DMS 273 (cell line): ENCODE measurements around the gene SYT15.
"Not testable (repeated sequence)": the region's sequence is repeated elsewhere in the genome, so short reads cannot be mapped to it uniquely, and the experiment has no call there.

Experiments
- DNase-seq: peaks from one replicate; lab custom pipeline; 2025; ENCODE audit not compliant: unreplicated experiment; lab: John Stamatoyannopoulos, UW

SYT15 gene

GRCh38 chr10:46556515-46557318 lies 22.2 kb upstream of the SYT15 start, which contains the start of gene GPRIN2:
GPRIN2 (minus strand) TSS chr10:46556658; CDS start chr10:46550736, 5,922 bp downstream.
- DNase-seq, result peak; percentile 52

- DNase-seq, result peak; percentile 74
Measured at GRCh38 chr10:46557319-46558121, 21.4 kb upstream of the SYT15 start.

DNA sequence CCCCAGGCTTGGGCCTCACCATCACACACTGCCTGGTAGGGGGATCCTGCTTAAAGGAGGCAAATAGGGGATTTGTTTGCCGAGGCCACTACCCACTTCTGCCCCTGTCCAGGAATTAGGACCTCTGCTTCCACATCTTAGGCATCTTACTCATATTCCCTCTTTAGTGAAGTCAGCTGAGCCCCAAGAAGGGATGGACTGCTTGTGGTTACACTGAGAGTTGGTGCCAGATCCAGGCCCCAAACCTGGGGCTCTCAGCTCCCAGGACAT lies 20.9 kb upstream of the SYT15 start:
- no peak for DNase-seq

GRCh38 chr10:46558392-46559185 lies 20.3 kb upstream of the SYT15 start:
- DNase-seq, result no peak

GRCh38 chr10:46559231-46559671 lies 19.7 kb upstream of the SYT15 start:
- no peak for DNase-seq

DNA sequence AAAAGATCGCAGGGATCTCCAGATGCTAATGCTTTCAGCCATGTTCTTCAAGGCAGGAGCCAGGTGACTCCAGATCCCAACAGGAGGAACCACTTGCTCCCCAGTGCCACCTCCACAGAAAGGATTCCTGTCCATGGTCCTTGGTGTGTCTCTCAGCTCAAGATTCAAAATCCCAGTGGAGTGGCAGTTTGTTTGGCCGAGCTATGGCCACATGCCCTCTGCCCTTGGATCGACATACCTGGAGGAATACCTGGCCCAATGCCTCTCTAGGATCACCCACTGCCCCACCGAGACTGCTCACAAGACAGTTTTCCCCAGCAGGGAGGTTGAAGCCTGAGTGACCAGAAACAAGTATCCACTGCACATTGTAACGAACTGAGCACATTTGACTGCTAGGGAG lies 18.5 kb upstream of the SYT15 start:
- no peak for DNase-seq

- no peak for DNase-seq
Measured at GRCh38 chr10:46560952-46561351, 18.0 kb upstream of the SYT15 start.

- peak; percentile 72 for DNase-seq
Measured at GRCh38 chr10:46565591-46566332, 13.2 kb upstream of the SYT15 start.

GRCh38 chr10:46567151-46567550 lies 11.8 kb upstream of the SYT15 start:
- DNase-seq, result not testable (repeated sequence)

GRCh38 chr10:46570655-46571054 lies 8.3 kb upstream of the SYT15 start:
- DNase-seq, result not testable (repeated sequence)

DNA sequence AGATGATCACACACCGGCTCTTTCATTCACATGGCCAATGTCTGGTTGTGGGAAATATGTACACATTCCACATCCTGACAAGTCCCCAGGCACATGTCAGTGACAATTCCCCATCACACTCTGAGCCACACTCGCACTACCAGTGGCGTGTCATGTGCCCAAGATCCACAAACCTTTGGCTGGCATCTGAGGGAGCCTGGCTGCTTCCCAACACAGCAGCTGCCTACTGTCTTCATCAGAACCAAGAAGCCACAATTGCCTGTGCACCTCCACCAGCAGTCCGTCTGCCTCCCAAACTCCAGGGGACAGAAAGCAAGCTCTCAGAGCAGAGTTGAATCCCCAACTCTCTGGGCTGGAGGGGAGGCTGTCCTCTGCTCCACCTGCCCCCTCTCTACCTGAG lies 6.2 kb upstream of the SYT15 start:
- not testable (repeated sequence) for DNase-seq

DNA sequence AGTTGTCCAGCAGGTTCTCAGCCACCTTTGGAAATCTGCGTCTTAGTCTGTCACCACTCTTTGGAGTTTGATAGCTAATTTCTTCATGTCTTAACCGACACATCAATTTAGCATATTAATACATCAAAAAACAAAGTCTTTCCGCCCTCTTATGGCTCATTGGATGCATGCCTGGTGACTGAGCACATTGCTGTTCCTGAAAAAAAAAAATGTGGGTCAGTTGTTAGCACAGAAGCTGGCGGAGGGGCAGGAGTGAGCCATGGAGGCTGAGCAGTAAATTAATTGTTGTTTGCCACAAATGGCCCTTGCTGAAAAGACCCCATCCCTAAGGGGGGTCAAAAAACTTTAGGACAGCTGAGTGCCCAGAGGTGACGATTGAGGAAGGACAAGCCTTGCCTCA lies 5.6 kb upstream of the SYT15 start:
- not testable (repeated sequence) for DNase-seq

DNA sequence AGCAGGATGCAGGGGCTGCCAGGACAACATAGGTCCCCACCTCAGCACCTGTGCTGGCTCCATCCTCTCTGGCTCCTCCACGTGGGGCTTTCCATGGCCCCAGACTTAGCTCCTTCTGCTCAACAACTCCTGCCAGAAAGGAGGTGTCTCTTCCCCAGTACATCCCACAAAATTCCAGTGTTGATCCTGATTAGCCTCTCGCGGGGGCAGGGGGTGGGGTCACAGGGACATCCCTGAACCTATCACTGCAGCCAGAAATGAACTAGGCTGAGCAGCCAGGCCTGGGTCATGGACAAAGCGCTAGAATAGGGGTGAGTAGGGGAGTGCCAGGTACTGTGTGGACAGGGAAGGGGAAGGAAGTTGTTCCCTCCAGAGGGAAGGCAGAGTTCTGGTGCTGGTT lies 5.0 kb upstream of the SYT15 start:
- DNase-seq, result not testable (repeated sequence)

DNA sequence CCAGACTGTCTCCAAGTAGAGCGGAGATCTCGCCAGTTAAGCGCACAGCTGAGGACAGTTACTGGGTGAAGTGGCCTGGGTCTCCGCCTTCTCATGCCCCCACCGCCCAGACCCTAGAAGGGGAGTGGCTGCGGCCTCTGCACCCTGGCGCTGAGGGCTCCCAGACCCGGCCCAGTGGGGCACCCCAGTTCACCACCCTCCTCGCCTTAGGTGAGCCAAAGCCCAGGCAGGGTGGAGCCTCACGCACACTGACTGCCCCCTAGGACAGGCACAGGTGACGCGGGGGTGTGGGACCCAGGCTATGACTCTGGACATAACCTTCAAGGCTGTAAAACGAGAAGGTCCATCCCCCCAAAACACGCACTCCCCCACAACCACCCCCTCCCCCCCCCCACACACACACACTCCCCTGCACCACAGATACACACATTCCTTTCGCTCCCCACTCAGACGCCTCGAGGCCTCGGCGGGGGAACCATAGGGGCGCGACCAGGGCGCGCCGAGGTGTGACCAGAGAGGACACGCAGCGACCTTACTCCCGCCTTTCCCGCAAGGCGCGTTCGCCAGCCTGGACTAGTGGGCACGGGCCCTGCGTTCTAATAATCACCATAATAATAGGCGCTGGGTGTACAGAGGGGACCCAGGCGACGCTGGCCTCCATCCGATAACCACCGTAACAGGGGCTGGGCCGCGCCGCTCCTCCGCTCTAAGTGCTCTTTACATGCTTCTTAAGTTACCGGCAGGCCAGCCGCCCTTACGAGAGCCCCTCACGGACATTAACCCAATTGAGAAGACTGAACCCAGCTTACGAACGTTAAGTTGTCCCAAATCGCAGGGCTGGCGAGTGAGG lies 1.1 kb upstream of the SYT15 start:
- DNase-seq, result not testable (repeated sequence)

DNA sequence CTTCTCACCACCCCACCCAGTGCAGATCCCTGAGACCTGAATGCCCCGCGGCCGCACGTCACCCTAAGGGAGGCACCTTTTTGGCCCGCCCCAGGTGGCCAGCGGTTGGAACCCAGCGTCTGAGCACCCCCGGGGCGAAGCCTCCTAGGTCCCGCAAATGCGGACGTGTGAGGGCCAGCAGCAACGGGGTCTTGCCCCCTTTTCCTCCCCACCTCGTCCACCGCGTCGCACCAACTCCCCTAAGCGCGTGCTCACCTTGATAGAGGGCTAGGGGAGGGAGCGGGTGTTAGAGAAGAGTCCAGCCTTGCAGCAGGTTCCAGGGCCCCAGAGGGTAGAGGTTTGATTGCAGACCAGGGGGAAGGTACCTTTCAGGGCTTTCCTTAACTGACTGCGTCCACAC lies 450 bp downstream of the SYT15 start:
- DNase-seq, result not testable (repeated sequence)

- not testable (repeated sequence) for DNase-seq
Measured at GRCh38 chr10:46581997-46582396, 3.1 kb downstream of the SYT15 start.

- not testable (repeated sequence) for DNase-seq
Measured at GRCh38 chr10:46582568-46582967, 3.6 kb downstream of the SYT15 start.

DNA sequence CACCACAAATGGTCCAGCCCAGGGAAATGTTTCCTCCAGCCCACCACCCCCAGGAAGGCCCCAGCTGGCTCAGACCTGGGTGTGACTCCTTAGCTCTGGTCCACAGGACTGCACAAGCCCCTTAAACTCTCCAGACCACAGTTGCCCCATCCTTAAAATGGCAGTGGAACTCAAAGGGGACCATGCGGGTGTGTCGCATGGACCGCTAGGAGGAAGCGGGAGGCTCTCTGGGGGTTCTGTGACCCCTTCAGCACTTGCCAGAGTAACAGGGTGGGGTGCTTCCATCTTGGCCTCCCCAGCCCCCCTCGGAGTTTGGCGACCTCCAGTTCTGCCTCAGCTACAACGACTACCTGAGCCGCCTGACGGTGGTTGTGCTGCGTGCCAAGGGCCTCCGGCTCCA lies 5.3 kb downstream of the SYT15 start:
- not testable (repeated sequence) for DNase-seq

DNA sequence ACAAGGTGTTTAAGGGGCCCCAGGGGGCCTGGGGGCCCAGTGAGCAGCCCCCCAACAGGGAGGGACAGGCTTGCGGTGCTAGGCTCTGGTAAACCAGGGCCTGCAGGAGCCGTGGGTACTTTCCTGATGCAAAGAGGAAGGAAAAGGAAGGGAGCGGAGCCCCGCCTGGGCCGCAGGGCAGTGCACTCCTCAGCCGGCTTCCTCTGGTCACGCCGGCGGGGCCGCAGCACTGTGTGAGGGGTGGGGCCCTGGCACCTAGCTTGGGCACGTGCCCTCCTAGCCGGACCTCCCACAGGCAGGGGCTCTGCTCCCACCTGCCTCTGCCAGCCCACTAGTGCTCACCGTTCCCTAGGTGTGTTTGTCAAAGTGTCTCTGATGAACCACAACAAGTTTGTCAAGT lies 6.3 kb downstream of the SYT15 start:
- DNase-seq, result not testable (repeated sequence)

DNA sequence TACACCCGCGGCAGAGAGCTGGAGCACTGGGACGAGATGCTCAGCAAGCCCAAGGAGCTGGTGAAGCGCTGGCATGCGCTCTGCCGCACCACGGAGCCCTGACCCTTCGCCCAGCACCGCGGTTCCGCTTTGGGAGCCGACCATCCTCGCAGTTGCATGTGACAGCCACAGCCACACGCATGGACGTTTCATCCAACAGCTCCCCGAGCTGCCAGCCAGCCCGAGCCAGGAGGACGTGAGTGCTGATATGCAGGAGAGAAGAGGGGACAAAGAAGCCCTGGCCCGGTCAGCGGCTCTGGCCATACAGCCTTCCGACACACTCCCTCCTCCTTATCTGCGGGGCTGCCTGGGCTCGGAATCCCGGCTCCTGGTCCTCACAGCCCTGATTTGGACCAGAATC lies 8.6 kb downstream of the SYT15 start:
- DNase-seq, result not testable (repeated sequence)
